Heart left ventricle (tissue), 16 donors: ENCODE data around the gene LY9. TPM values are rescaled to one million over a fixed set of nuclear protein-coding genes. Genes with fewer than 3 reads are reported as not detected.

Experiments
- ATAC-seq, 4 donors: fragments of 200-7000 bp; cut with Tn5 transposase; one replicate each; pipeline ENCODE4 v1.9.1; 2020 to 2022; ENCODE audit warnings: moderate library complexity in 4 of 4, mild to moderate bottlenecking in 3 of 4, moderate number of reproducible peaks in 1 of 4
- DNase-seq, 5 donors: peaks; one replicate each; pipeline ENCODE4 v3.0.0-alpha.2; 2020
- H3K27ac ChIP-seq, 12 donors: fragments of 200-600 bp; sonication (generic) in 4 of 12; one replicate each; pipeline versions ENCODE4 v1.5.0 to v1.8.0; 2016 to 2022; ENCODE audit warnings: mild to moderate bottlenecking in 2 of 12
- H3K27me3 ChIP-seq, 9 donors: fragments of 200-600 bp; sonication (generic) in 2 of 9; one replicate each; pipeline versions ENCODE4 v1.5.1 to v1.8.0; 2016 to 2022; ENCODE audit warnings: mild to moderate bottlenecking in 3 of 9
- H3K36me3 ChIP-seq, 9 donors: fragments of 200-600 bp; sonication (generic) in 2 of 9; one replicate each; pipeline versions ENCODE4 v1.5.0 to v1.8.0; 2018 to 2022; ENCODE audit warnings: mild to moderate bottlenecking in 2 of 9
- H3K4me1 ChIP-seq, 12 donors: fragments of 200-600 bp; sonication (generic) in 4 of 12; one replicate each; pipeline versions ENCODE4 v1.5.0 to v1.8.0; 2016 to 2022; ENCODE audit warnings: mild to moderate bottlenecking in 3 of 12
- H3K4me3 ChIP-seq, 12 donors: fragments of 200-600 bp; sonication (generic) in 4 of 12; one replicate each; pipeline versions ENCODE4 v1.5.0 to v1.8.0; 2017 to 2022; ENCODE audit warnings: mild to moderate bottlenecking in 9 of 12, moderate library complexity in 4 of 12
- H3K9me3 ChIP-seq, 12 donors: fragments of 200-600 bp; sonication (generic) in 4 of 12; one replicate each; pipeline versions ENCODE4 v1.5.0 to v1.8.0; 2016 to 2022; ENCODE audit warnings: mild to moderate bottlenecking in 1 of 12
- CTCF ChIP-seq, 12 donors: fragments of 200-600 bp; sonication (generic) in 4 of 12; IDR thresholded peaks; one replicate each; pipeline versions ENCODE4 v1.5.0 to v1.8.0; 2018 to 2022; ENCODE audit warnings: antibody characterized with exemption in 12 of 12, mild to moderate bottlenecking in 5 of 12
- POLR2A ChIP-seq, 2 donors: fragments of 450-650 bp; IDR thresholded peaks; one replicate each; pipeline ENCODE4 v1.6.1; 2017; ENCODE audit warnings: antibody characterized with exemption in 2 of 2, mild to moderate bottlenecking in 2 of 2, moderate library complexity in 2 of 2
- WGBS, 4 donors: extraction: QIAGEN DNeasy Blood & Tissue Kit in 2 of 4; methylation state at CpG; one replicate each; pipeline versions ENCODE4 v1.1.5 to v1.1.7; 2013 to 2018; 5-methylcytosine and 5-hydroxymethylcytosine counted together
- intact Hi-C, 10 donors: fragments of 100-400 bp; cut with DNase I; formaldehyde crosslinking; loops; one replicate each; pipeline versions ENCODE4 v1.11.1 to v1.14.2; 2022
- polyA plus RNA-seq, 2 donors: library from polyadenylated mRNA; stranded (reverse); fragments of 200-250 nt; gene quantifications; one replicate each; pipeline ENCODE4 v1.2.3, GENCODE V29; 2013
- total RNA-seq, 9 donors: library from RNA; depleted of rRNA in 2 of 9; stranded (reverse); fragments of >200 nt in 2 of 9; fragmentation: NEBNext Ultra II Directional in 3 of 9; extraction: Animal tissue kit (Norgen Biotek cat#: 25700) in 3 of 9; gene quantifications; one replicate each; pipeline versions ENCODE4 v1.1.0 to v1.2.4, GENCODE V29; 2016 to 2023
- donor health status: ischemic (EF 13 %, LVEDD 7.1; RV severe dilation, severe dysfunction).
- donor health status: healthy with polysubstance abuse.
- donor health status: DM: no; HTN: yes; CAD: no.
- donor health status: DM: no; HTN: no; CAD: no.
- donor health status: ischemic (EF 25% LVEDD 6.9; RV normal size, moderate dysfunction).
- donor health status: ischemic (EF 25% LVEDD 5.7; RV mildly dilated, moderate dysfunction).
- donor health status: healthy.
- donor health status: DM: yes; HTN: yes; CAD: no.
- donor health status: ischemic (EF 35%, LVEDD 5.7; RV mildly dilated, moderate dysfunction).
- donor health status: nonischemic (EF 11% LVEDD 7.7; RV severe dilation, severe dysfunction).
- donor health status: DM: yes; HTN: yes; CAD: no.
- donor health status: PGD.
- donor health status: ischemic (EF 29% LVEDD 5.4; RV normal size, mild dysfunction).
- donor health status: nonischemic (EF 23%, LVEDD 6.1; RV moderate dilation, normal function).

Gene LY9
- total and polyA plus RNA-seq, 11 donors: 0.06 to 2.5 (median 0.33) TPM; not detected in 5

- H3K36me3 ChIP-seq: peaks cover 0 to 4% (median 0%) of the 10 kb centered on the region in 9 donors
- DNase-seq (no peak), ATAC-seq (no peak)
- TF ChIP-seq CTCF (IDR thresholded peaks at IDR 0.05): no peak
- no peak for TF ChIP-seq POLR2A (IDR thresholded peaks at IDR 0.05)
- no peak overlapping the region for H3K4me3 ChIP-seq
- H3K27me3 ChIP-seq: peaks cover 0 to 18% (median 0%) of the 10 kb centered on the region in 9 donors
- no peaks in the 10 kb centered on the region for H3K9me3 ChIP-seq
- peaks cover 0 to 12% (median 0%) of the 10 kb centered on the region in 12 donors for H3K4me1 ChIP-seq
- no peak overlapping the region for H3K27ac ChIP-seq
- intact Hi-C loops: no loop called here
Observed at GRCh38 chr1:160753594-160753993, 42.4 kb upstream of the LY9 start.

GRCh38 chr1:160755461-160755860, 40.5 kb upstream of the LY9 start:
- H3K4me3 ChIP-seq: no peak overlapping the region
- H3K4me1 ChIP-seq: peaks cover 0 to 4% (median 0%) of the 10 kb centered on the region in 12 donors
- peaks cover 0 to 8% (median 0%) of the 10 kb centered on the region in 9 donors for H3K27me3 ChIP-seq
- H3K9me3 ChIP-seq: no peaks in the 10 kb centered on the region
- ATAC-seq: no peak
- TF ChIP-seq CTCF (IDR thresholded peaks at IDR 0.05) (no peak), POLR2A (IDR thresholded peaks at IDR 0.05) (no peak)
- H3K27ac ChIP-seq: peak overlapping the region in 1 of 12 donors; percentile 42
- 82 to 93% (median 90%) methylated on average over 2 of the region's 2 CpGs for WGBS, 4 donors
- H3K36me3 ChIP-seq: peaks cover 0 to under 1% (median 0%) of the 10 kb centered on the region in 9 donors
- no peak for DNase-seq
- intact Hi-C loops: no loop called here

- Histone ChIP-seq H3K36me3 (no peaks in the 10 kb centered on the region), H3K27me3 (peaks cover 0 to 8% (median 0%) of the 10 kb centered on the region in 9 donors), H3K27ac (peak overlapping the region in 1 of 12 donors; percentile 60), H3K9me3 (no peaks in the 10 kb centered on the region), H3K4me1 (peaks cover 0 to 4% (median 0%) of the 10 kb centered on the region in 12 donors), H3K4me3 (no peak overlapping the region)
- WGBS, 4 donors: 66 to 73% (median 71%) methylated on average over 5 of the region's 5 CpGs
- ATAC-seq (no peak), DNase-seq (no peak)
- intact Hi-C loops: no loop called here
- TF ChIP-seq CTCF (IDR thresholded peaks at IDR 0.05) (no peak), POLR2A (IDR thresholded peaks at IDR 0.05) (no peak)
Observed at GRCh38 chr1:160755911-160756848, 39.8 kb upstream of the LY9 start.

GRCh38 chr1:160756849-160757201, 39.1 kb upstream of the LY9 start:
- ATAC-seq (no peak), DNase-seq (no peak)
- WGBS, 4 donors: 90 to 95% (median 92%) methylated on average over 2 of the region's 2 CpGs
- intact Hi-C loops: no loop called here
- H3K36me3 ChIP-seq: no peaks in the 10 kb centered on the region
- TF ChIP-seq CTCF (IDR thresholded peaks at IDR 0.05): no peak
- TF ChIP-seq POLR2A (IDR thresholded peaks at IDR 0.05): no peak
- H3K27me3 ChIP-seq: peaks cover 0 to 4% (median 0%) of the 10 kb centered on the region in 9 donors
- H3K27ac ChIP-seq: peak overlapping the region in 1 of 12 donors; percentile 60
- H3K4me1 ChIP-seq: peaks cover 0 to 4% (median 0%) of the 10 kb centered on the region in 12 donors
- H3K4me3 ChIP-seq: no peak overlapping the region
- no peaks in the 10 kb centered on the region for H3K9me3 ChIP-seq
